ENCODE results near the gene DPY19L3.
"Not testable (repeated sequence)": the region's sequence is repeated elsewhere in the genome, so short reads cannot be mapped to it uniquely, and the experiment has no call there.

DPY19L3 gene

DNA sequence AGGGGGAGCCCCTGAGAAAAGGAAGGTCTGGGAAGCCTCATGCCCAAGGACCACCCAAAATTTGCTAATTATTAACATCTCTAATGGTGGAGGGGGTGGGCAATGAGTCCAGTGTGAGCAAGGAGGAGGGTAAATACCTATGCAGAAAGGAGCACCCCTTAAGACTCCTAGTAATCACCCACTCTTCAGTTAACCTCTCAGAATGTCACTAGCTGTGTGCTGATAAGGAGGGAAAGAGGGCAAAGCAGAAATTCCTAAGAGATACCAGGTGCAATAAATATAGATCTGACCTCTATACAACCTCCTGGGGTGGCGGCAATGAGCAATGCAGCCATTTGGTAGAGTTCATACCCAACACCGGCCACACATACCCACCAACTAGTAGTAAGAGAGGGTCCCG is 12.7 kb upstream of the DPY19L3 start:
- no peak for DNase-seq (ENCODE audit: low read depth in 2 of 2)

DNA sequence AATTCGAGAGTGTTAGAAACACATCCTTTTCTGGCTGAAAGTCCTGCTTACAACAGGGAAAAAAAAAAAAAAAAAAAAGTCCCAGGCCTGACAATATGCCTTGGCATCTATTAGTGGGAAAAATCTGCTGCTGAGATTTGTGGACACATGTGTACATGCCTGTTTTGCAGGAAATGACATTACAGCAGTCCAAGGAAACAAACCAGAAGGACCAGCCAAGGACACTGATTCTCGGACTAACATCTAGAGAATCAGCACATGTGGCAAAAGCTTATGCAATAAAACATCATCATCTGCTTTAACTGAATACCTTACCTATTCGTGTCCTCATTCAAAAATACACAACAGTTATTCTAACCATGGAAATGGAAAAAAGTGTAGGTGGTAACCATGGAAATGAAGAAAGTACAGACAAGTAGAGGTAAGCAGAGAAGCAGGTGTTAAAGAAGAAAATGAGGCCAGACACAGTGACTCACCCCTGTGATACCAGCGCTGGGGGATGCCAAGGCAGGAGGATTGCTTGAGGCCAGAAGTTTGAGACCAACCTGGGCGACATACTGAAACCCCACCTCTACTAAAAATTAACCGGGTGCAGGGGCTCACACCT is 9.4 kb upstream of the DPY19L3 start:
- DNase-seq (ENCODE audit: low read depth in 2 of 2), result no peak

DNA sequence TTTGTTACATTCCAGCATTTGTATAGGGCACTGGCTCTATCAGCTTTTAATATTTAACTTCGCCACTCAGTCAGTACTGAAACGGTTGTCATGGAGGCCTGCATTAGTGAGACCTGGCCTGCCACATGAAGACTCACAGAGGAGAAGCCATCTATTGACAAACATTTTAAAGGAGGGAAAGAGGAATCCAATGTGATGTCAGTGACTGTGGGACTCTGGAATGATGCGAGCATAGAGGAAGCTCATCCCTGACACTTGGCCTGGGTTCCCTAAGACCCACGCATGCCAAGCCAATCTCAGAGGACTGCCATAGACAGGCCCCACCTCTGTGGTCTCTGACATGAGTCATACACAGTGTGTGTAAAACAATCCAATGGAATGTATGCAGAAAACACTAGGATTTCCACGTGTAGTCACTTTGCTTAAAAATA is 7.9 kb upstream of the DPY19L3 start:
- no peak for DNase-seq (ENCODE audit: low read depth in 2 of 2)

DNA sequence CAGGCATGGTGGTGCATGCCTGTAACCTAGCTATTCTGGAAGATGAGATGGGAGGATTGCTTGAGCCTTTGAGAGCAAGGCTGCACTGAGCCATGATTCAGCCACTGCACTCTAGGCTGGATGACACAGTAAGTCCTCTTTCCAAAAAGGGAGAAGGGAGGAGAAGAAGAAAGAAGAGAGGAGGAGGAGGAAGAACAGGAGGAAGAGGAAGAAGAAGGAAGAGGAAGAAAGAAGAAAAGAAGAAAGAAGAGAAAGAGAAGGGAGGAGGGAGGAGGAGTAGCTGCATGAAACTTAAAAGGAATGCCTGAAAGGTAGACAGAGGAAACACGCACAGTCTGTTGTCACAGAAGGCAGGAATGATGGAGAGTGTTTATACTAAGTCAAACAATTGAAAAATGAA is 3.6 kb upstream of the DPY19L3 start:
- DNase-seq (ENCODE audit: low read depth in 2 of 2), result no peak

DNA sequence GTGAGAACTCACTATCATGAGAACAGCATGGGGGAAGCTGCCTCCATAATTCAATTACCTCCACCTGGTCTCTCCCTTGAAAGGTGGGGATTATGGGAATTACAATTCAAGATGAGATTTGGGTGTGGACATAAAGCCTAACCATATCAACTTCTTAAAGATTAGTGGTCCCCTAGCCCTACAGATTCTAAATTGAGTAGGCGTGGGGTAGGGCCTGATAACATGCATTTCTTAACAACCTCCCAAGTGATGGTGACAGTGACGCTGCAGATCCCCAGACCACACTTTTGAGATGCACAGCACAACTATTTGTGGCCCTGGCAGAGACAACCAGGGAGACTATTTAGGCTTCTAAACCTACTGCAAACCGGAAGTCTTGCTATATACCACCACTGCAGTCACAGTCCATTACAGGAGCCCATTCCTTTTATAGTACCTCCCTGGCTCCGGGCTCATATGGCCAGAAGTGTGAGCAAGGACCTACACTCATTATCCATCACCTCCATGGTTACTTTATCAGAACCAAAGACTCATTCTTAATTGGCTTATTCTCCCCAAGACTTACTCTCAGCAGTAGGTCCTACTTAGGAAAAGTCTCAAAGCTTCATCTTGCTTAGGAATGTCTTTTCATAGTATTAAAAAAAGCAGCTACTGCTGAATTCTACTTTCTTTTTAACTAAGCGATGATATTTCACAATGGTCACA is 2.1 kb upstream of the DPY19L3 start:
- no peak for DNase-seq (ENCODE audit: low read depth in 2 of 2)

DNA sequence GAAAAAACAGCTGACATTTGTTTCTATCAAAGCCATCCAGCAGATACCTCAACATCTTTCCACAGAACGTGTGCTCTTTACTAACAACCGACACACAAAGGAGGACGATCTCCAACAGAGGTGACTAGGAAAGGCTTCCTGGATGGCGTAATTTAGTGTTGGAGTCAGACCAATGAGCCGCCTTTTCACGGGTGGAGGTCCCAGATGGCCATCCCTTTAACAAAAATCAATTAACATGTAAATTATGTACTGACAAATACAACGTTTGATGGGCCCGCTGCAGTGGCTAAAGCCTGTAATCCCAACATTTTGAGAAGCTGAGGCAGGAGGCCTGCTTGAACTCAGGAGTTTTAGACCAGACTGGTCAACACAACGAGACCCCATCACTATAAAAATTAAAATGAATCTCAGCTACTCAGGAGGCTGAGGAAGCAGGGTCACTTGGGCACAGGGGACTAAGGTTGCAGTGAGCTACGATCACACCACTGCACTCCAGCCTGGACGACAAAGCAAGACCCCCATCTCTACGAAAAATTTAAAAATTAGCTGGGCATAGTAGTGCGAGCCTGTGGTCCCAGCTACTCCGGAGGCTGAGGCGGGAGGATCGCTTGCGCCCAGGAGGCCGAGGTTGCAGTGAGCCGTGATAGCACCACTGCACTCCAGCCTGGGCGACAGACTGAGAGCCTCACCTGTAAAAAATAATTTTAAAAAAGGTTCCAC is 1.2 kb upstream of the DPY19L3 start:
- DNase-seq (ENCODE audit: low read depth in 2 of 2), result no peak

DNA sequence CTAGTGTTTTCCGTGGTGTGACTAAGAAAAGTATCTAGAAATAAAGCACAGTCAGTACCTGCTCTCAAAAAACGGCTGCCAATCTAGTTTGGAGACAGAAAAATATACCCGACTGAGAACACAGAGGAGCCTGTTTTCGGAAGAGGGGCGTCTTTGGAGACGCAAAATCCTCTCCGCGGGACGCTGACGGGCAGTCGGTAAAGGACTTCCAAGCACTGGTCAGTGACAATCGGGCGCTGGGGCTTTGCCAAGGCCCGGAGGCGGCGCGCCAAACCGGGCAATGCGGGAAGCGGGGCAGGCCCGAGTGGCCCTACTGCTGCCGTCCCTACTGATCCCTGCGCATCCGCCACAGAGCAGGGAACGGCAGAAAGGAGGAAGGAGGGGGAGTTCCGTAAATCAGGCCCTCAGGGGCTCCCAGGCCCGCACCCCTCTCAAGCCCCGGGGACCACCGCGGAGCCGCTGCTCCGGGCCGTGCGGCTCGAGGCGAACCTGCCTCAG is 588 bp upstream of the DPY19L3 start:
- DNase-seq (ENCODE audit: low read depth in 2 of 2), result no peak

DNA sequence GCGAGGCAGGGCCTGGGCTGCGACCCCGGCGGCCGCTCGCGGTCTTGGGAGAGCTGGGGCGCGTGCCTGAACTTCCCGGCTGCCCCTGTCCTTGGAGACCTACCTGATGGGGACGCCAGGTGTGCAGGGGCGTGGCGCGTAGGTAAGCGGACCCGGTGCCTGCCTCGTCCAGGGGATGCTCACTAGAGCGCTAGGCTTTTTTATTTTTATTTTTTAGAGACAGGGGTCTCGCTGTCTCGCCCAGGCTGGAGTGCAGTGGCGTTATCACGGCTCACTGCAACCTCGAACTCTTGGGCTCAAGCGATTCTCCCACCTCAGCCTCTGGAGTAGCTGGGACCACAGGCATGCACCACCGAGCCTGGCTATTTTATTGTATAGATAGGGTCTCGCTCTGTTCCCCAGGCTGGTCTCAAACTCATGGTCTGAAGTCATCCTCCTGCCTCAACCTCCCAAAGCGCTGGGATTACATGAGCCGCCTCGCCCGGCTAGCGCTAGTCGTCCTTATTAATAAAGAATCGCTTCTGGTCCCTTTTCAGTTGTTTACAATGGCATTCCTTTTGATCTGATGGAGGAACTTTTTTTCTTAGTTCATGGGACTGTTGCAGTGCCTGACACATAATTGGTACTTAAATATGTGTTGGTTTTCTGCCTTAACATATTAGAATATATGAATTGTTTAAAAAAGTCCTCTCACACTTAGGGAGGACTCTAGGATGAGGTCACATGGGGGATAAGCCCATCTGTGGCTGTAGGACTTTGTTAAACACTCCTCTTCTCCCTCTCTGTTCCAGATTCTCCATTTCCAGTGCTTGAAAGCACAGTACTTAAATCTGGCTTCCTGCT is 812 bp downstream of the DPY19L3 start:
- no peak for DNase-seq (ENCODE audit: low read depth in 2 of 2)

DNA sequence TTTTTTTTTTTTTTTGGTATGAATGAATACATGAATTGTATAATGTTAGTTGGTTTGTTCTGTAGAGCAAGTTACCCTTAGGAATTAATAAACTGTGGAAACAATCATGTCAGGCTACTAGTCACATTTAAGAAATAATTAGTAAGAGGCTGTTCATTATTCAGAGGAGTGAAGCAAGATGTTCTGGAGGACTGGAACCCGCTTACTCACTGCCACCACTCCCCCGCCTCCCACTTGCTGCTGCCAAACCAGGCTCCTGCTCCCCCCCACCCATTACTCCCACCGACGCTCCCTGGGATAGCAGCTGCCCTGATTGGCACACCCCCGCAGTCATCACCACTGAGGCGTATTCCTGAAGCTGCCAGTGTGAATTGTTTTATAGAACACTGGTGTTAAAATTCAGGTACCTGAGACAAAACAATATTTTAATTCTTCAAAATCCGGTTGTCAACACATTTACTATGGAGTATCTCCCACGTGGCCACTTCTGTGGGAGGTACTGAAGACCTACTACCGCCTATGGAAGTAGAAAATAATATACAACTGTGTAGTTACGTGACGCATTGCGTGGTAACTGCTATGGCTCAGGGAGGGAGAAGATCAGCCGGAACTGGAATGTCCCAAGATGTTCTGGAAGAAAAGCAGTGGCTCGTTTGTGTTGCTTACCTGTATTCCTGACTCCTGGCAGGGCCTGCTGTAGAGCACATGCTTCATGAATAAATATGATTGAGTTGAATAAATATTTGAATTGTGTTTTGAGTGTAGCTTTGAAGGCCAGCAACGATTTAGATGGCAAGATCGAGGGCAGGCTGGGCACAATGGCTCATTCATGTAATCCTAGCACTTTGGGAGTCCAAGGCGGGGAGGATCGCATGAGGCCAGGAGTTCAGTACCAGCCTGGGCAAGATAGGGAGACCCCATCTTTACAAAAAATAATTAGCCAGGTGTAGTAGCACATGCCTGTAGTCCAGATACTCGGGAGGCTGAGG is 1.7 kb downstream of the DPY19L3 start:
- DNase-seq (ENCODE audit: low read depth in 2 of 2), result no peak

DNA sequence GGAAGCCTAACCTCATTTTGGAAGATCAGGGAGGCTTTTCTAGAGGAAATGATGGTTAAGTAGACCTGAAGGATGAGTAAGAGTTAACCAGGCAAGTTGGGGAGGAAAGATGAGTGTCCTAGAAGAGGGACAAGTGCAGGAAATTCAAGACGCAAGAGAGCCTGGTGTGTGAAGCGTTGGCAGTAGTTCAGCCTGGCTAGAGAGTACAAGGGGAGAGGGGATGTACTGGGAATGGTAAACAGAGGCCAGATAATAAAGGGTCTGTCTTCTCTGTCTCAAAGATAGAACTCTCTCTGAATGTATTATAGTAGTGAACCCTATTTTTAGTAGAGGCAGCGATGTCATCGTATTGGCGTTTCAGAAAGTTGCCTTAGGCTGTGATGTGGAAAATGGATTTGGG is 9.7 kb downstream of the DPY19L3 start:
- no peak for DNase-seq (ENCODE audit: low read depth in 2 of 2)

DNA sequence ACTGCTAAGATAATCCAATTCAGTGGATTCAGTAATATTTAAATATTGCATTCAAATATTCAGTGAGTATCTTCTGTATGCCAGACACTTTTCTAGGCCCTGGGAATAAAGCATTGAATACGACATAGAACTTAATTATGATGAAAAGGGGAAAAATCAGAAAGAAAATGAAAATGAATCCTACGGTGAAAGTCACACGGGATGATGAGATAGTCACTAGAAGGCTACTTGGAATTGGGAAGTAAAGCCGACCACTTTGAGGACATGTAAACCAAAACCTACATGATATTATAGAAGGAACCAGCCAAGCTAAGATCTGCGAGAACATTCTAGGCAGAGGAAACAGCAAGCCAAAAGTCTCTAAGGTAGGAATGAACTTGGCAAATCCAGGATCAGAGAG is 10.1 kb downstream of the DPY19L3 start:
- no peak for DNase-seq (ENCODE audit: low read depth in 2 of 2)

DNA sequence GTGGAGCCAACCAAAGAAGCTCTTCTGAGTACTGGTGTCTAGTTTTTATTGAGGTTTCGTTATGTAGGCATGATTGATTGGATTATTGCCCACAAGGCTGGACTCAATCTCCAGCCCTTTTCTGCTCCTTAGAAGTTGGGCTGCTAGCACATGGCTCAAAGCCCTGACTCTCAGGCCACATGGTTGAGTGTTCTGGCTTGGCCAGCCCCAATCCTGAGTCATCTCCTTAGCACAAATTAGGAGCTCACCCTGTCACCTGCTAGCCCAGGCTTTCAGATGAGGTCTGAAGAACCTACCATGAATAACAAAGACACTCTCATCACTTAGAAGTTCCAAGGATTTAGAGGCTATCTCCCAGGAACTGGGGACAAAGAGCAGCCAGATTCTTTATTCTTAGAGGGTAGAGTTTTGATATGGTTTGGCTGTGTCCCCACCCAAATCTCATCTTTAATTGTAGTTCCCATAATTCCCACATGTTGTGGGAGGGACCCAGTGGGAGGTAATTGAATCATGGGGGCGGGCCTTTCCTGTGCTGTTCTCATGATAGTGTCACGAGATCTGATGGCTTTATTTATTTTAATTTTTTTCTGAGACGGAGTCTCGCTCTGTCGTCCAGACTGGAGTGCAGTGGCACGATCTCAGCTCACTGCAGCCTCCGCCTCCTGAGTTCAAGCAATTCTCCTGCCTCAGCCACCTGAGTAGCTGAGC is 11.3 kb downstream of the DPY19L3 start:
- no peak for DNase-seq (ENCODE audit: low read depth in 2 of 2)

DNA sequence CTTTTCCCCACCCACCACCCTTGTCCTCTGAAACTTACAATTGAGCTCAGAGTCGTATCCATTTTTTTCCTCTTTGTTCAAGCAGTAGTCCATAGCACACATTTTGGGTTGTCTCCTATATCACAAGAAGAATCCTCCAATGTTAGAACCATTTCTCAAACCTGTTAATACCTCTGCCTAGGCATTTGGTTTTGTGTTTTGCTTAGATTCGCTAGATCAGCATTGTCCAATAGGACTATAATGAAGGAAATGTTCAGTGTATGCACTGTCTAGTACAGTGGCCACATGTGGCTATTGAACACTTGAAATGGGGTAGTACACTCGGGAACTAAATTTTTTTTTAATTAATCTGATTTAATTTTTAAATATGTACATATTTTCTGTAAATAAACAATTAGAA is 12.6 kb downstream of the DPY19L3 start:
- DNase-seq (ENCODE audit: low read depth in 2 of 2), result no peak

DNA sequence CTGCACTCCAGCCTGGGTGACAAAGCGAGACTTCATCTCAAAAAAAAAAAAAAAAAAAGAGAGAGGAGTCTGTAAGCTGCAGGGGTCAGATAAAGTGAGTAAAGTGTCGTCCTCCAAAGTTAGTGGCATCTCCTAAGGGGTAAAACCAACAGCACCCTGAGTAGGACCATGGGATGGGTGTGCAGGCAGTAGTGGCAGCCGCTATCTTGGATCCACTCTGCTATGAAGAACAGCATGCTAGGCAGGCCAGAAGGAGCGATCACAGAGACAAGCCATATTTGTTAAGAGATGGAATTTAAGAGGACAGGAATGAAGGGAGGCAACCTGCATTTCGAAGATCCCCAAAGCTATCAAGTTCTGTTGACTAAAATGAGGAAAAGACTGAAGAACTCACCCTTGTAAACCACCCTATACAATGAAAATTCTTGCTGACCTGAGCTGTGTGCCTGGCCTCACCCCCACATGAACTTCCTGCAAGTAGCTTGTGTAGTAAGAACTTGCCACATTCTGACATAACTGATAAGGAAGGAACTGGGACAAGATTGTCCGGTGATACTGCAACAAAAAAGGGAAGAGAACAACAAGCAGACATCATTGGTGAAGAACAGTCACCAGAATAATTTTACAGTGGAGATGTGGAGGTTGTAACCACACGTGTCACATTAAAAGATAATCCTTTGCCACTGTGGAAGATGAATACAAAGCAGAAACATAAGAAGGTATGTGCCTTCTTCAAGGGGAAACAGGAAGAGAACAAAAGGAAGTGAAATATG is 16.2 kb downstream of the DPY19L3 start:
- DNase-seq (ENCODE audit: low read depth in 2 of 2), result no peak

DNA sequence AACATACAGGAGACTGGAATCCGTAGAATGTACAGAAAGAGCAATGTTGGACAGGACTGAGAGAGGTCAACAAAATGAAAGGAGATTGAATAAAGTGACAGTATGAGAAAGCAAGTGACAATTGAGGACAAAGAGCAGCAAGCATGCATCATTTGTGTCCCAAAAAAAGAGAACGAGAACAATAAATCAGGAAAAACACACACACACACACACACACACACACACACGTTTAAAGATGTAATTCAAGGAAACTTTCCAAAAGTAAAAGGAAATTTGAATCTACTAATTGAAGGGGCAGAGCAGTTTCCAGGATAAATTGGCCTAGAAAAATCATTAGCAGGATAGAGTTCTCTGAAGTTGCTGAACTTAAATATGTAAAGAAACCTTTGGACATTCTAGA is 16.9 kb downstream of the DPY19L3 start:
- no peak for DNase-seq (ENCODE audit: low read depth in 2 of 2)

DNA sequence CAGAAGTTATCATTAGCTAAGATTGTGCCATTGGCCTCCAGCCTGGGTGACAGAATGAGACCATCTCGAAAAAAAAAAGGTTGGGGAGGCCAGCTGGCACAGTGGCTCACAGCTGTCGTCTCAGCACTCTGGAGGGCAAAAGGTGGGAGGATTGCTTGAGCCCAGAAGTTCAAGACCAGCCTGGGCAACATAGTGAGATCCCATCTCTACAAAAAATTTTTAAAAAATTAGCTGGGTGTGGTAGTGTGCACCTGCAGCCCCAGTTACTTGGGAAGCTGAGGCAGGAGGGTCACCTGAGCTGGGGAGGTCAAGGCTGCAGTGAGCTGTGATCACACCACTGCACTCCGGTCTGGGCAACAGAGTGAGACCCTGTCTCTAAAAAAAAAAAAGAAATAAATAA is 18.4 kb downstream of the DPY19L3 start:
- DNase-seq (ENCODE audit: low read depth in 2 of 2), result not testable (repeated sequence)

DNA sequence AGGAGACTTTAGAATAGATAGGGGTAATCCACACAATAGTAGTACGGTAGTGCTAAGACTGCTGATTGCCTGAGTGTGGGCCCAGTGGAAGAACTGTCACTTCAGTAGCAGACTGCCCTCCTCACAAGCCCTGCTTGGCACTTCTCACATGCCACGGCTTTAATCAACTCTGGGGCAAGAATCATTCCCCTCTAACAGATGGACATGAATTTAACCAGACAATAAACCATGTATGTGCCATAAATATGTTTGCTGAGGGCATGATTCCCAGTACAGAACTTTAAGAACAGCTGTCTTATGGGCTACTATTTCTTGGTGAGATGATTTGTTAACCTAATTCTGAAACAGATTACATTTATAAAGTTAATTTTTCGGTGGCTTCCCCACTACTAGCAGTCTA is 22.0 kb downstream of the DPY19L3 start:
- no peak for DNase-seq (ENCODE audit: low read depth in 2 of 2)

DNA sequence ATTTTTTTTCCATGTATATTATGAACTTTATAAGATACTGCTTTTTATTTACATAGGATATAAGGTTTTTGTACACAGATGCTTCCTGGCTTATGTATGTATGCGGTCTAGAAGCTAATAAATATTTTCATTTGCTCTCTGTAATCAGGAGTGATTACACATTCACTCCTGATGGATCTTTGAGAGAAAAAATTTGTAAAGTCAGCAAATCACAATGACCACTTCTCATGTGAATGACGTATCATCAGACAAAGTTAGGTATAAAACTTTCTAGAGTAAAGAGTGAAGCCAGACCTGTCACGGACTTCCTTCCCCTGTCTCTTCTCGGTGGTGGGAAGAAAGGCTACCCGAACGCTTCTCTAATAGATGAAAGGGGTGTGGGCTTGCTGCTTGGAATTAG is 31.1 kb downstream of the DPY19L3 start:
- no peak for DNase-seq (ENCODE audit: low read depth in 2 of 2)

DNA sequence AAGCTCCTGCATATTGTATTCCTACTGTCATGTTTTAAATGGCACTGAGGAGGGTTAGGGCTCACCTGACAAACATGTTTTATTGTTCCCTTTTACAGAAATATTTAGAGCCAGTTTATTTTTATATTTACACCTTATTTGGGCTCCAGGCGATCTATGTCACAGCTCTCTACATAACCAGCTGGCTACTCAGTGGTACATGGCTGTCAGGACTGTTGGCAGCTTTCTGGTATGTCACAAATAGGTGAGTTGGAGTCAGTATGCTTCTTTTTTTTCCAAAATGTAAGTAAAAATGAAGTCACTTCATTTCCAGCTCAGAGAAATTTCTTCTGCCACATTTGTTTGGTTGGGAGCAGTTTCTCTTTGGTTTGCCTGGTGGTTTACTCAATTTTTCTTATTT is 31.5 kb downstream of the DPY19L3 start:
- DNase-seq (ENCODE audit: low read depth in 2 of 2), result no peak

Measured in stimulated activated CD8-positive, alpha-beta memory T cell treated with anti-CD3 and anti-CD28 coated beads, Interleukin-15, amount 100 ng/mL, for 48 hours (primary cell).